LNCAP (cell line): ENCODE results near the gene ASNSD1.

Experiments
- CTCF ChIP-seq: fragments of 450-650 bp; IDR thresholded peaks from 2 replicates; pipeline ENCODE4 v1.5.1; 2017; ENCODE audit warnings: mild to moderate bottlenecking

The ASNSD1 gene

GRCh38 chr2:189624648-189625355 is 36.5 kb upstream of the ASNSD1 start:
- no peak for TF ChIP-seq CTCF

- no peak for TF ChIP-seq CTCF
These were observed 35.6 kb upstream of the ASNSD1 start for GRCh38 chr2:189625636-189626035.

- TF ChIP-seq CTCF, result no peak
These were observed 33.5 kb upstream of the ASNSD1 start for GRCh38 chr2:189627789-189628188.

GRCh38 chr2:189628817-189629530 is 32.3 kb upstream of the ASNSD1 start:
- TF ChIP-seq CTCF, result no peak

GRCh38 chr2:189629531-189630453 is 31.5 kb upstream of the ASNSD1 start:
- no peak for TF ChIP-seq CTCF

GRCh38 chr2:189631849-189632248 is 29.4 kb upstream of the ASNSD1 start:
- TF ChIP-seq CTCF, result no peak

- peak; percentile 41; the same call in 1 of the 2 replicates for TF ChIP-seq CTCF
These were observed 27.9 kb upstream of the ASNSD1 start for GRCh38 chr2:189633392-189633811.
